HG03280 (cell line): ENCODE data around the gene IGSF21.

Experiments used
- ATAC-seq: cut with Tn5 transposase; IDR thresholded peaks from one replicate; pipeline ENCODE4 v1.9.1; 2021; ENCODE audit warnings: mild to moderate bottlenecking, moderate library complexity; ENCODE audit not compliant: unreplicated experiment

Gene IGSF21

DNA sequence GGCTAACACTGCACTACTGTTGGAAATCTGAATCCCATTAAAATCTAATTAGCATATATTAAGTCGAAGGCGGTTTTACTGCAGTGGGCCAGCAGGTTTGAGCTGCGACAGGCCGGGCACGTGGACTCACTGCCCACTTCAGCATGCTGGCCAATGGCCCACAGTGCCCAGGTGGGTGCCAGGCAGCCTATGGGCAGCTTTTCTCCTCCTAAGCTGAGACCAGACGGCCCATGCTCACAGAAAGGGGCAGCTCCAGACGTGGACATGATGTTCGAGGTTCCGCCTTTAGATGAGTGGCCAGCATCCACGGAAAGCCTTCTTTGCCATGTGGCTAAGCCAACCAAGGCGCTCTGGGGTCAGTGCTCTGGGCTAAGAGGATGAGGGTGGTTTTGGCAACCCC, 283.4 kb downstream of the IGSF21 start:
- ATAC-seq = no peak

DNA sequence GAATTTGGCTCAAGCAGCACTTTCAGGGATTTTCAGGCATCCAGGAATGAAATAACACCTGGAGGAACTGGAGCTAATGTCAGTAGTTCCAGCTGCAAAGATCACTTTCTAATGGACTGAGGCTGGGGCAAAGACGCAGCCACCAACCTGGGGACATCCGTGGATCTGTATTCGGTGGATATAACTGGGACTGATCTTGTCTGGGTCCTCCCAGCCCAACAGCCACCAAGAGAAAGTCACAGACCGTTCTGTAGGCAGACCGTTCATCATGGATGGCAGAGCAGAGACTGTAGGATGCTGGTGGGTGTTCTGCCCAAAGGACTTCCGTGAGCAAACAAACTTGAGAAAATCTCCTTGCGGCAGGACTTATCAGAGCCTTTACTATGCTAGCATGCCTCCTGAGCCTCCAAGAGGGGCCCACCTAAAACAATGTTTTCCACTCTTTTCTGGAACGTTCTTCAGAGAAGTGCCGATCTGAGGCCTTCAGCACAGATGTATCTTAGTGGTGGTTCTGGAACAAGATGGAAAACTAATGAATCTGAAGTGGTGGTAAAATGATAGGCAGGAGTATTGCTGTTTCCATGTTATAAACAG, 287.1 kb downstream of the IGSF21 start:
- no peak for ATAC-seq

DNA sequence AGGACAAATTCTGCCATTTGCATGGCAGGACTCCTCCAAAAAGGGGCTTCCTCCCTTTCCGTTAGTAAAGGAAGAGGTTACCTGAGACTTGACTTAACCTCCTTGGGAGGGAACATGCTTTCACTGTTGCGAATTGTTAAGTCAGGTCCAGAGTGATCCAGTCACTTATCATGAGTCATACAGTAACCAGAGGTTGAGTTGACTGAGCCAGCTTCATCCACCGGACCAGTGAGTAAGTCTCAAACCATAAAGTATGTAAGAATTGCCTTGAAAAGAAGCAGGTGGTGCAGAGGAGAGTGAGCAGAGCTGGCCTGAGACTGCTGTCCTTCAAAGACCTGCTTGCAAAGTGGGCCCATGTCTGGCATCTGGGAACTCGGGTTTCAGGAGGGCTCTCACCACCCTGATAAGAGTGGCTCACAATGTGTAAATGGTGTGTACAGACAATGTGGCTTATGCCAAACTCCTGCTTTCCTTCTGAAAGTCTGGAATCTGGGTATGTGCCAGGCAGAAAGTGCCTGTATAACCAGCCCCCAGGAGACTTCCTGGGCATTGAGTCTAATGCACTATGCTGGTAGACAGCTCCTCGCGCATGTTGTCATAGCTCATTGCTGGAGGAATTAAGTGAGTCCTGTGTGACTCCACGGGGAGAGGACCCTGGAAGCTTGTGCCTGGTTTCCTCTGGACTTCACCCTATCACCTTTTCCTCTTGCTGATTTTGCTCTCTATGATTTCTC, 288.8 kb downstream of the IGSF21 start:
- ATAC-seq = no peak

DNA sequence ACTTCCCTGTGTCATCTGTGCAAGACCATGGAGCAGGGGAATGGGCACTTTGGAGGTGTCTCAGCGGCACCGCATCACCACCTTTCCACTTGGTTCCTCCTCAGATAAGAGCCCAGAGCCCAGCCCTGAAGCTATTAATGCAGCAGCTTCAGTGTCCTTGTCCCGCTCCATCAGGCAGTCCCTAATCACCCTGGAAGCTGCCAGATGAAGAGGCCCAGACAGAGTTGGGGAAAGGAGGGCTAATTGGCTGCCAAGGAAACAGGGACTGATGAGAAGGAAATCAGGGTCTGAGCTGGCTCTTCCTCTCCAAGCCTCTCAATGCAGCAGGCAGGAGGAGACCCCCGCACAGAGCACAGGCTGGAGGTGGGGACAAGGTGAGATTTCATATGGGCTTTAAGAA, 290.0 kb downstream of the IGSF21 start:
- no peak for ATAC-seq

DNA sequence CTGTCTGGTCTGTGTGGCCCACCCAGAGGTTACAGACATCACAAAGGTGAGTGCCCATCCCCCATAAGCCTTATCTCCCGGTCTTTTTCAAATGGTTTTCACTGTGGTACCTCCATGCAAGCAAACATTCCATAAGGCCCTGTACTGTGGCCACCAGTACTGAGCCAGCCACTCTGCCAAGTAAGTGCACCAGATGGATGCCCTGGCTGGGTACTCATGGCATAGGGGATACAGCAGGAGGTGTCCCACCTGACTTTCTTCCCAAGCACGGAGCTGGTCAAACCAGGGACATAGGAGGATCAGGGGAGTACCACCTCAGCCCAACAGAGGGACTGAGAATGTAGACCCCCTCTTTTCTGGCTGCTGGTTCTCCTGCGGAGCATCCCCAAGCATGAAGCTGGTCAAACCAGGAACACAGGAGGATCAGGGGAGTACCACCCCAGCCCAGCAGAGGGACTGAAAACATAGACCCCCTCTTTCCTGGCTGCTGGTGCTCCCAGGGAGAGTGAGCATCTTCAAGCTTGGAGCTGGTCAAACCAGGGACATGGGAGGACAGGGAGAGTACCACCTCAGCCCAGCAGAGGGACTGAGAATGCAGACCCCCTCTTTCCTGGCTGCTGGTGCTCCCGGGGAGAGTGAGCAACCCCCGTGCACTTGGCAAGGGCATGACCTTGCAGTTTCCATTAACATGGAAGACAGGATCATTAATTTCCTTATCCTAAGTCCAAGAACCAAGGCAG, 291.4 kb downstream of the IGSF21 start:
- no peak for ATAC-seq

DNA sequence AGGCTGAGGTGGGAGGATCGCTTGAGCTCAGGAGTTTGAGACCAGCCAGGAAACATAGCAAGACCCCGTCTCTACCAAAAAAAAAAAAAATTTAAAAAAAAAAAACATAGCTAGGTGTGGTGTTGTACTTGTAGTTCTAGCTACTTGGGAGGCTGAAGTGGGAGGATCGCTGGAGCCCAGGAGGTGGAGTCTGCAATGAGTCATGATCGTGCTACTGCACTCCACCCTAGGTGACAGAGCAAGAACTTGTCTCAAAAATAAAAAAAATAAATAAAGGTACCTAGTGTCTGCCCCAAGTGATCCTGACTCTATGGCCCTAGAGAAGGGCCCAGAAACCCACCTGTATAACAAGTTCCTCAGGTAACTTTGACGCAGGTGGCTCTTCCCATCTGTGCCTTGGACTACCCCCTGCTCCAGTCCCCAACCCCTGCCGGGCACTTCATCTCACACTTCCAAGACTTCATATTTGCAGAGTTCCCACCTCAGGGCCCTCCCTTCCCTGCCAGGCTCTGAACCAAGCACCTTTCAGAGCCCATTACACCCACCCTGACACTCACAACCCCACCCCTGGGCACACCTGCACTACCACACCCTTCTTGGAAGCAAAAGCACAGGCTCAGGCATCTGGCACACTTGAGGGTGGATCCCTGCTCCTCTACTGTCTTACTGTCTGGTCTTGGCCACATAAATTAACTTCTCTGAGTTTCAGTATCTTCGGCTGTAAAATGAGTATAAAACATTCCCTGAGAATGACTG, 292.9 kb downstream of the IGSF21 start:
- ATAC-seq = no peak

DNA sequence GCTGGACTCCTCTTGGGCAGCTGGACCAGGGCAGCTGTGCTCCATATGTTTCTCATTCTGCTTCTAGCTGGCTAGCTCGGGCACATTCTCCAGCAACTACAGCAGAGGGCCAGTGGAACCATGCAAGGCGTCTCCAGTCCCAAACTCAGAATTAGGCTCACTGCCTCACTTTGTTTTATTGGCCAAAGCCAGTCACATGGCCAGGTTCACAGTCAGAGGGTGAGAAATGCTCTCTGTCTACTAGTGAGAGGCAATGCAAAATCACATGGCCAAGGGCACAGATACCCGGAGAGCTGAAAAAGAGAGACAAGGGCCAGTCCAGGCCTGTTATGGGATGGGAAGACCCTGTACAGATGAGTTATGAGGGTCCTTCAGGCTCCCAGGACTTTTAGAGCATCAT, 294.3 kb downstream of the IGSF21 start:
- ATAC-seq = no peak

DNA sequence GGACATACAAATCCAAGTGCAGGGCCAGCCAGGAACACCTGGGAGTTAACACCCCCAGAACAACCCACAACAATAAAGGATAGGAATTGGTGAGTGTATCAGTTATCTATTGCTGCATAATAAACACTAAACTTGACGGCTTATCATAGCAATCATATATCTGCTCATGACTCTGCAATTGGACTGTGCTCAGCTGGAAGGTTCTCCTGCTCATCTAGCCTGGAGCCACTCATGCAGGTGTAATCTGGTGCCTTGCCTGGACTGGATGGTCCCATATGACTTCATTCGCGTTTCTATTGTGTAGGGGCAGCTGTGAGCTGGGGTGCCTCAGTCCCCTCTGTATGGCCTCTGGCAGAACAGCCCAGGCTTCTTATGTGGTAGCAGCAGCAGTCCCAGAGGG, 296.9 kb downstream of the IGSF21 start:
- ATAC-seq = no peak

DNA sequence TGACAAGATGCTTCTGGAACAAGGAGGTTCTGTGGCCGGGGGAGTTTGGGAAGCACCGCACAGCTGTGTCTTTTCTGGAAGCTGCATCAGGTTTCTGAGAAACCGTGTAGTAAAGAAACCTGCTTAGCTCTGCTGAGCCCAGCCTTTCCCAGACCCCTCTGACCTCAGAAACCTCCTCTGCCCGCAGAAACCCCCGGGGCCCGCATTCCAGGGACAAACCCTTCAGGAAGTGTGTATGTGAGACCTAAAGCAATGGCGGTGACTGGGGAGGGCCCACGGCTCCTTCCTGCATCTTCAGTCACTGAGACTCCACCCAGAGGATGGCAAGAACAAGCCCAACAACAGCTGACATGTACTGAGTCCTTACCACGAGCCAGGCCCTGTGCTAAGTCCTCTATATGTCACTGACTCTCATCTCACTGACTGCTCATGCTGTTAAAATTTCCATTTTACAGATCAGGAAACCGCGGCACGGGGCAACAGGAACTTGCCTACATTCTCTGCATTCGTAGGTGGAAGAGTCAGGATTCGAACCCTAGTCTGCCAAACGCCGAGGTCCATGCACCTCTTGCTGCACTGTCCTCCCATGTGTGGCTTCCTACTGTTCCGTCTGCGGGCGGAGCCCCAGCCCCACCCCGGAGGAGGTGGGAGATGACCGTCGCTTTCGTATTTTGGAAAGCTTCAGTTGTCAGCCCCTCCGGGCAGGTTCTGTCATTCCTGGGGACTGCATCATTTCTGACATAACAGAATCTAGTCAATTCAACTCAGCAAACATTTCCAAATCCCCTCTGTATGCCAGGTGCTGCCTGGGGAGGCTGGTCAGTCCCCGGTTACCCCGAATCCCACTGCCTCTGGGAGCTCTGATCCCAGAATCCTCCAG, 299.8 kb downstream of the IGSF21 start:
- ATAC-seq = no peak

DNA sequence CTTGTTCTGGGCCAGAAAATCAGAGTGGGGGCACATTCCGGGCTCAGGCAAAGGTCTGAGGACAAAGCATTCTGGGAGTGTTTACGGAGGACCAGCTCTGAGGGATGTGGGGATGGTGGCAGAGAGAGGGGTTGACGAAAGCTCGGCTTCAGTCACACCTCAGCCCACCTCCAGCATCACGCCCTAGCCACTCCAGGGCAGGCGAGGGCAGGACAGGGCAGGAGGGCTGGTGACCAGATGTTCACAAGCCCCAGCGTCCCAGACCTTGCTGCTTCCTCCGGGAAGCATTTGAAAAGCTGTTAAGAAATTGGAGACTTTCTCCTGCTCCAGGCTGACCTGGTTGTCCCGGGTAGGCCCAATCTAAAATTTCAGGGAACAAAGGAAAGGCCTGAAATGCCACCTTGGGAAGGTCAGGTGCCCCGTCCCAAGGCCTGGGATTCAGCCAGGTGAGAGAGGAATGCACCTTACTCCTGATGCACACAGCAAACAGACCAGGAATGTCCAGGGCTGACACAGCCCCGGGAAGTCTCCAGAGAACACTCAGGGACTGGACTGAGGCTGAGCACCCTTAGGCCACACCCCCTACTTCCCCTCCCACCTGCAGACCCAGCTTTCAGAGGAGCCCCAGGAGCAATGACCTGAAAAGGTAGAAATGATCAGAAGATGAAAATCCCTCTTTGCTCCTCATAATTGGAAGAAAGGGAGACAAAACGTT, 301.2 kb downstream of the IGSF21 start:
- ATAC-seq = no peak

DNA sequence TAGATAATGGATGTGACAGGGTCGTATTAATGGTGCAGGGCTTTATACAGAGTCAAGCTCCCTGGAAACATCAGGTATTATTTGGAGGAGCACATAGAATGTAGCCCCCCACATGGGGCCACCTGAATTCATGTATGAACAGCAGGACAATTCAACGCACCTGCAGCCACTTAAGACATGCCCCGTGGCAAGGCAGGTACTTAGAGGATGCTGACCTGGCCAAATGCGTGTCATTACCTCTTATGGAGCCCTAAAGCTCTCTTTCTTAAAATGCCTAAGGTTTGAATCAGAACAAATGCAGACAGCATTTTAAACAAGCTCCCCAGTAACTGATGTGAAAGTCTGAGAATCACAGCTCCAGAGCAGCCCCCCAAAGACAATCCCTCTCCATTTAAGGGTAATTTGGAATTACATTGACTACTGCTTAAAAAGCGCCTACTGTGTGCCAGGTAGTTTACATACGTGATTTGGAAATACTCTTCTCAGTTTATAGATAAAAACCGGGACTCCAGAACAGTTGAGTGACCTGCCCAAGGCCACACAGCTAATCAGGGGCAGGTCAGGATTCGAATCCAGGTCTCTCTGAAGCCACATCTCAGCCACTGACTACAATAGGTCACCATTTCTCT, 302.1 kb downstream of the IGSF21 start:
- no peak for ATAC-seq

DNA sequence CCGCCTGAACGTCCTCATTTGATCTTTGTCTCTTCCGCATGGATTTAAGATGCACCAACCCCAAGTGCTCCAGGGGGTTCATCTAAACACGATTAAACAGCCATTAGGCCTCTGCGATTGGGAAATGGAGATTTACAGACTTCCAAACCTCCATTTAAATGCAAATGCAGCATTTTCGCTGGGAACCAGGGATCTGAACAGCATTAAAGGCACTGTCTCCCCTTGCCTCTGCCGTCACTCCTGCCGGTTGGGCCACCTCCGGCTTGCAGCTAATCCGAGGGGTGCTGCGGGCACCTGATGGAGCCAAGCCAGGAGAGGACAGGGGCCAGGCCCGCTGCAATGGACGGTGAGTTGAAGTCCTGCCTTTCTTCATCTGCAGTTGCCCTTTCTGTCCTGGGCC, 302.8 kb downstream of the IGSF21 start:
- no peak for ATAC-seq

DNA sequence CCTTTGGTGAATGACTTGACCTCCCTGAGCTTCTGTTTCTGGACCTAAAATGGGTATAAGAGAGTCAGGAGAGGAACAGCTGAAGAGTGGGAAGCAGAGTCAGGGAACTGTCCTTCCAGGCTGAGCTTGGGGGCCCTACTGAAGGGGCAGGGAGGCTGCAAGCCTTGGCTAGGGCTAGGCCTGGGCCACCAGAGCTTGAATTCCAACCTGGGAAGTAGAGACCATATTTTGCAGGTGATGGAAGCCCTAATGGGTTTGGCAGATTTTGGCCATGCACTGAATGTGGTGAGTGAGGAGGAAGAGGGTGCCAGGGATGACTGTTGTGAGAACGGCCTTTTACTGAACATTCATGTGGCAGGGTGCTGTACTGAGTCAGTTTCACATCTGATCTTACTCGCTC, 303.7 kb downstream of the IGSF21 start:
- ATAC-seq = no peak

DNA sequence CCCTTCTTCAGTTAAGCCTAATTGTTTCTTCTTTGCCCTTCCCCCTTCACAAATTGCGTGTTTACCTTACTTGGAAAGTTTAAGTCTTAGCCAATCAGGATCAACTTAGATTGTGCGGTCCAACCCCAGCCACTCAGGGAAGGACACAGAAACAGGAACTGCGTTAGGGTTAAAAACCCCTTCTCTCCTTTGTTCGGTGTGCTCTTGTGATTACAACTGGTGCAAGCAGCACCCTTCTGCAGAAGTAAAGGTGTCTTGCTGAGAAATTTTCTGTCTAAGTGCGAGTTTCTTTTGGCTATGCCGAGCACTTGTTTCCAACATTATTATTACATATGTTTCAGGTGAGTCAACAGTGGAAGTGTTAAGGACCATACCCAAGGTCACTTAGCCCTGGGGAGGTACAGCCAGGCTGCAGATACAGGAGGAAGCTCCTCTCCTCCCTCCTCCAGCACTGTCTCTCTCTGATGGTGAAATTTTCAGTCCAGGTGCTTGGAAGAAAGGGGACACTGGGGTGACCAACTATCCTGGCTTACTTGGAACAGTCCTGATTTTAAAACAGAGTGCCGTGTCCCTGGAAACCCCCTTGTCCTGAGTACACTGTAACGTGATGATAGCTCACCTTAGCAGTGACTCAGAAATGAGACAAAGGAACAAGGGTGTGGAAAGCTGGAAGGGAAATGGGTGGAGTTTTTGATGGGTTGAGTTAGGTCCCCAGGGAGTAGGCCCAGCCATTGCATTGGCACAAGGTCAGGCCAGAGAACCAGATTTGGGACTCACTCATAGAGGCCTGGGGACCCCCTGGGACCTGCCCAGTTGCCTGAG, 304.4 kb downstream of the IGSF21 start:
- no peak for ATAC-seq

DNA sequence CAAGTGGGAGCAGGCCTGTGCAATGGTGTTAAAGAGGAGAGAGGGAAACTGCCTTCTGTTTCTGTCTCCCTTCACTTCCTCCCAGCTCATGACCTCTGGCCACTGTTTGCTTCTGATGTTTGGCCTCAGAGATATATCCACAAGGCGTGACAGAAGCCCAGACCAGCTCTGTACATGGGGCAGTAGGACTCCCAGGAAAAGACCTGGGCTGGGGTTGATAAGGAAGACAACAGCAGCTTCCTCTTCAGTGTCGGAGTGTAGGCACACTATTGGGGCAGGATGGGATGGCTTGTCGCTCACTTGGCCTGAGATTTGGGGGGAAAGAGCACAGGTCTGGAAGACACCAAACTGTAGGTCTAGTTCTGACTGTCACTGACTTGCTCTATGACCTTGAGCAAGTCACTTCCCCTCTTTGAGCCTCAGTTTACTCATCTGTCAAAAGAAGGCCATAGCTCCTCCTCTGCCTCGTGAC, 305.3 kb downstream of the IGSF21 start:
- ATAC-seq = no peak

DNA sequence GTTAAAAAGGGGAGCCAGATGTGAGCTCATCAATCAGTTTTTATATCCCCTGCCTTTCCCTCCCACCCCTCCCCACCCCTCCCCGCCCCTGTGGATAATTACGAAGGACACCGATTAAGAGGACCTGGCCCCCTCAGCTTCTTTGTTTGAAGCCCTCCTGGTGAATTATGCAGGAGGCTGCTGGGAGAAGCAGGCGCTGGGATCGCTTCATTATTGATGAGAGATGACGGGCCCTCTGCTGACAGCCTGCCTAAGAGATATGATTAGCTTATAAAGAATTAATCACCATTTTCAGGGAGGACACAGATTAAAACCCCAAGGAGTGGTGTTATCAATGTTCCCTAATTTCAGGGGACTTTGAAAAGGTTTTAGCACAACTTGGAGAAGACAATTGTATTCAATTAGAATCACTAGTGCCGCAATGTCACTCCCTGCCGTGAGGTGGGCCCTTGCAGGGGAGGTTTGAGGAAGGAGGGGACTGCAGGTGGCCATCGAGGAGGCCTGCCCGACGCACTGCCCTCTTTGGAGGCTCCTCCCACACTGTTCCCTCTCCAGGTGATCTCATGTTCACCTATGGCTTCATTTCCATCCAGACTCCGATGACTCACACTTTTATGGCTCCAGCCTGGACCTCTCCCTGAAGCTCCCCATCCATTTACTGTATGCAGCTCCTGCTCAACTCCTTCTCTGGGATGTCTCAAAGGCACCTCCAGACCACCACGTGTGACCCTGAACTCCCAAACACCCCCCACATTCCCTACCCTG, 306.1 kb downstream of the IGSF21 start:
- ATAC-seq = no peak

DNA sequence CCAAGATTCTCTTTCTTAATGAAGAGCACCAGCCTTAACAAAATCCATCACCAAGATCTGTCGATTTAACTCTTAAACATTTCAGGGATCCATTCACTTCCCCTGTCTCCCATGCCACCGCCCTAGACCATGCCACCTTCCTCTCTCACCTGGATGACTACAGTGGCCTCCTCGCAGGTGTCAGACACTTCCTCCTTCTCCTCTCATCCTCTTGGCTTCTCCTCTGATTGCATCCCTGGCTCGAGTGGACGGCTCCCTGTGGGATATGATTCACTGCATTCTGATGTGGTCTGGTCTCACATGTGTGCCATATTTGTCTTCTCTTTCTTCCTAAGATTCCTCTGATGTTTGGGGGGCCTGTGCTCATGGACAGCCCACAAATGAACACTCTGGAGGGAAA, 306.7 kb downstream of the IGSF21 start:
- no peak for ATAC-seq
